Measurements from ENCODE around the gene KRTAP6-2. TPM values are rescaled to one million over a fixed set of nuclear protein-coding genes. Genes with fewer than 3 reads are reported as not detected.

KRTAP6-2 gene
- total RNA-seq, 1 experiment from 2014 or later = not detected

GRCh38 chr21:30563630-30564029 is 35.1 kb downstream of the KRTAP6-2 start:
- H3K27ac Mint-ChIP-seq (ENCODE audit: unreplicated experiment) = no peak overlapping the region
- POLR2A ChIA-PET = no interaction called here
- intact Hi-C loops (cut with micrococcal nuclease; ENCODE audit: unreplicated experiment) = no loop called here
- H3K4me1 Mint-ChIP-seq (ENCODE audit: low read depth, unreplicated experiment) = no peaks in the 10 kb centered on the region
- H3K27me3 ChIP-seq (replicated peaks; ENCODE audit: control insufficient read depth, insufficient read depth, low read length) = no peaks in the 10 kb centered on the region
- H3K9me3 ChIP-seq = no peaks in the 10 kb centered on the region
- H3K36me3 Mint-ChIP-seq (ENCODE audit: insufficient read depth, unreplicated experiment) = no peaks in the 10 kb centered on the region
- H3K36me3 ChIP-seq (ENCODE audit: control insufficient read depth, insufficient read depth, low read length) = no peaks in the 10 kb centered on the region
- BruUV-seq (replicated peaks) = no TSS peak
- H3K27me3 Mint-ChIP-seq (ENCODE audit: insufficient read depth, unreplicated experiment) = no peaks in the 10 kb centered on the region
- TF ChIP-seq, protein P1, sequence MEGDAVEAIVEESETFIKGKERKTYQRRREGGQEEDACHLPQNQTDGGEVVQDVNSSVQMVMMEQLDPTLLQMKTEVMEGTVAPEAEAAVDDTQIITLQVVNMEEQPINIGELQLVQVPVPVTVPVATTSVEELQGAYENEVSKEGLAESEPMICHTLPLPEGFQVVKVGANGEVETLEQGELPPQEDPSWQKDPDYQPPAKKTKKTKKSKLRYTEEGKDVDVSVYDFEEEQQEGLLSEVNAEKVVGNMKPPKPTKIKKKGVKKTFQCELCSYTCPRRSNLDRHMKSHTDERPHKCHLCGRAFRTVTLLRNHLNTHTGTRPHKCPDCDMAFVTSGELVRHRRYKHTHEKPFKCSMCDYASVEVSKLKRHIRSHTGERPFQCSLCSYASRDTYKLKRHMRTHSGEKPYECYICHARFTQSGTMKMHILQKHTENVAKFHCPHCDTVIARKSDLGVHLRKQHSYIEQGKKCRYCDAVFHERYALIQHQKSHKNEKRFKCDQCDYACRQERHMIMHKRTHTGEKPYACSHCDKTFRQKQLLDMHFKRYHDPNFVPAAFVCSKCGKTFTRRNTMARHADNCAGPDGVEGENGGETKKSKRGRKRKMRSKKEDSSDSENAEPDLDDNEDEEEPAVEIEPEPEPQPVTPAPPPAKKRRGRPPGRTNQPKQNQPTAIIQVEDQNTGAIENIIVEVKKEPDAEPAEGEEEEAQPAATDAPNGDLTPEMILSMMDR (IDR thresholded peaks at IDR 0.05; ENCODE audit: insufficient read depth in 1 of 2, low read depth in 1 of 2, low read length in 1 of 2, severe bottlenecking in 1 of 2, unreplicated experiment in 1 of 2) = no peak
- H3K4me3 Mint-ChIP-seq (ENCODE audit: unreplicated experiment) = no peak overlapping the region
- no peak for DNase-seq
- CTCF ChIA-PET = no interaction called here
- H3K4me3 ChIP-seq (ENCODE audit: low read depth, low read length) = no peak overlapping the region
- H3K4me1 ChIP-seq = no peaks in the 10 kb centered on the region
- peaks cover 9% of the 10 kb centered on the region for H3K9me3 Mint-ChIP-seq (ENCODE audit: unreplicated experiment)

GRCh38 chr21:30563072-30563471 is 35.6 kb downstream of the KRTAP6-2 start:
- Histone ChIP-seq H3K4me3 (ENCODE audit: low read depth, low read length) (no peak overlapping the region), H3K36me3 (ENCODE audit: control insufficient read depth, insufficient read depth, low read length) (no peaks in the 10 kb centered on the region), H3K27me3 (replicated peaks; ENCODE audit: control insufficient read depth, insufficient read depth, low read length) (no peaks in the 10 kb centered on the region), H3K4me1 (no peaks in the 10 kb centered on the region), H3K9me3 (no peaks in the 10 kb centered on the region)
- no peak overlapping the region for H3K27ac Mint-ChIP-seq (ENCODE audit: unreplicated experiment)
- H3K9me3 Mint-ChIP-seq (ENCODE audit: unreplicated experiment) = peaks cover 9% of the 10 kb centered on the region
- H3K4me3 Mint-ChIP-seq (ENCODE audit: unreplicated experiment) = no peak overlapping the region
- DNase-seq = no peak
- BruUV-seq (replicated peaks) = no TSS peak
- no peaks in the 10 kb centered on the region for H3K4me1 Mint-ChIP-seq (ENCODE audit: low read depth, unreplicated experiment)
- intact Hi-C loops (cut with micrococcal nuclease; ENCODE audit: unreplicated experiment) = no loop called here
- no peaks in the 10 kb centered on the region for H3K36me3 Mint-ChIP-seq (ENCODE audit: insufficient read depth, unreplicated experiment)
- POLR2A ChIA-PET = no interaction called here
- H3K27me3 Mint-ChIP-seq (ENCODE audit: insufficient read depth, unreplicated experiment) = no peaks in the 10 kb centered on the region
- CTCF ChIA-PET = no interaction called here
- TF ChIP-seq, protein P1 (IDR thresholded peaks at IDR 0.05; ENCODE audit: insufficient read depth in 1 of 2, low read depth in 1 of 2, low read length in 1 of 2, severe bottlenecking in 1 of 2, unreplicated experiment in 1 of 2) = no peak

GRCh38 chr21:30561957-30562356 is 36.7 kb downstream of the KRTAP6-2 start:
- Mint-ChIP-seq H3K36me3 (ENCODE audit: insufficient read depth, unreplicated experiment) (no peaks in the 10 kb centered on the region), H3K9me3 (ENCODE audit: unreplicated experiment) (peaks cover 9% of the 10 kb centered on the region), H3K27ac (ENCODE audit: unreplicated experiment) (no peak overlapping the region), H3K4me3 (ENCODE audit: unreplicated experiment) (no peak overlapping the region), H3K27me3 (ENCODE audit: insufficient read depth, unreplicated experiment) (no peaks in the 10 kb centered on the region), H3K4me1 (ENCODE audit: low read depth, unreplicated experiment) (no peaks in the 10 kb centered on the region)
- intact Hi-C loops (cut with micrococcal nuclease; ENCODE audit: unreplicated experiment) = no loop called here
- H3K27me3 ChIP-seq (replicated peaks; ENCODE audit: control insufficient read depth, insufficient read depth, low read length) = no peaks in the 10 kb centered on the region
- TF ChIP-seq, protein P1 (IDR thresholded peaks at IDR 0.05; ENCODE audit: insufficient read depth in 1 of 2, low read depth in 1 of 2, low read length in 1 of 2, severe bottlenecking in 1 of 2, unreplicated experiment in 1 of 2) = no peak
- DNase-seq = no peak
- no peaks in the 10 kb centered on the region for H3K36me3 ChIP-seq (ENCODE audit: control insufficient read depth, insufficient read depth, low read length)
- no peaks in the 10 kb centered on the region for H3K4me1 ChIP-seq
- ChIA-PET CTCF (no interaction called here), POLR2A (no interaction called here)
- no peak overlapping the region for H3K4me3 ChIP-seq (ENCODE audit: low read depth, low read length)
- H3K9me3 ChIP-seq = no peaks in the 10 kb centered on the region
- no TSS peak for BruUV-seq (replicated peaks)
